Retinal pigment epithelial cell (primary cell): ENCODE measurements around the gene RHOF.

Experiments used
- DNase-seq: peaks from one replicate; pipeline ENCODE4 v3.0.0-alpha.2; 2010; ENCODE audit warnings: low read depth
- H3K4me3 ChIP-seq: 2 replicates; pipeline ENCODE4 v1.5.1; 2011; ENCODE audit warnings: mild to moderate bottlenecking, low read length, control low read depth, moderate library complexity
- TF ChIP-seq, protein P1 (sequence below): conservative IDR thresholded peaks from 2 replicates; pipeline ENCODE4 v1.5.1; 2011; ENCODE audit warnings: low read depth, low read length, control low read depth, inconsistent platforms

Gene RHOF

DNA sequence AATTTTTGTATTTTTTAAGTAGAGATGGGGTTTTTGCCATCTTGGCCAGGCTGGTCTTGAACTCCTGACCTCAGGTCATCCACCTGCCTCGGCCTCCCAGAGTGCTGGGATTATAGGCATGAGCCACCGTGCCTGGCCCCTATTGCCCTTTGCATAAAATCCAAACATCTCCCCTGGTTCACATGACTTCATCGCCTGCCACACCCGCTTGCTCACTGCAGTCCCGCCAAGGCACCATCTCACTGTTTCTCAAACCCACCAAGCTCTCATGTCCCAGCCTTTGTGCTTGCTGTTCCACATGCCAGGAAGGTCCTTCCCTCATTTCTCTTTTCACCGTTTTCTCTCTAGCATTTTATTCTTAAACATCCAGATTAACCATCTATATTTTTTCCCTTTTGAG is 9.7 kb downstream of the RHOF start:
- no peak overlapping the region for H3K4me3 ChIP-seq
- TF ChIP-seq, protein P1, sequence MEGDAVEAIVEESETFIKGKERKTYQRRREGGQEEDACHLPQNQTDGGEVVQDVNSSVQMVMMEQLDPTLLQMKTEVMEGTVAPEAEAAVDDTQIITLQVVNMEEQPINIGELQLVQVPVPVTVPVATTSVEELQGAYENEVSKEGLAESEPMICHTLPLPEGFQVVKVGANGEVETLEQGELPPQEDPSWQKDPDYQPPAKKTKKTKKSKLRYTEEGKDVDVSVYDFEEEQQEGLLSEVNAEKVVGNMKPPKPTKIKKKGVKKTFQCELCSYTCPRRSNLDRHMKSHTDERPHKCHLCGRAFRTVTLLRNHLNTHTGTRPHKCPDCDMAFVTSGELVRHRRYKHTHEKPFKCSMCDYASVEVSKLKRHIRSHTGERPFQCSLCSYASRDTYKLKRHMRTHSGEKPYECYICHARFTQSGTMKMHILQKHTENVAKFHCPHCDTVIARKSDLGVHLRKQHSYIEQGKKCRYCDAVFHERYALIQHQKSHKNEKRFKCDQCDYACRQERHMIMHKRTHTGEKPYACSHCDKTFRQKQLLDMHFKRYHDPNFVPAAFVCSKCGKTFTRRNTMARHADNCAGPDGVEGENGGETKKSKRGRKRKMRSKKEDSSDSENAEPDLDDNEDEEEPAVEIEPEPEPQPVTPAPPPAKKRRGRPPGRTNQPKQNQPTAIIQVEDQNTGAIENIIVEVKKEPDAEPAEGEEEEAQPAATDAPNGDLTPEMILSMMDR = no peak
- DNase-seq = no peak

DNA sequence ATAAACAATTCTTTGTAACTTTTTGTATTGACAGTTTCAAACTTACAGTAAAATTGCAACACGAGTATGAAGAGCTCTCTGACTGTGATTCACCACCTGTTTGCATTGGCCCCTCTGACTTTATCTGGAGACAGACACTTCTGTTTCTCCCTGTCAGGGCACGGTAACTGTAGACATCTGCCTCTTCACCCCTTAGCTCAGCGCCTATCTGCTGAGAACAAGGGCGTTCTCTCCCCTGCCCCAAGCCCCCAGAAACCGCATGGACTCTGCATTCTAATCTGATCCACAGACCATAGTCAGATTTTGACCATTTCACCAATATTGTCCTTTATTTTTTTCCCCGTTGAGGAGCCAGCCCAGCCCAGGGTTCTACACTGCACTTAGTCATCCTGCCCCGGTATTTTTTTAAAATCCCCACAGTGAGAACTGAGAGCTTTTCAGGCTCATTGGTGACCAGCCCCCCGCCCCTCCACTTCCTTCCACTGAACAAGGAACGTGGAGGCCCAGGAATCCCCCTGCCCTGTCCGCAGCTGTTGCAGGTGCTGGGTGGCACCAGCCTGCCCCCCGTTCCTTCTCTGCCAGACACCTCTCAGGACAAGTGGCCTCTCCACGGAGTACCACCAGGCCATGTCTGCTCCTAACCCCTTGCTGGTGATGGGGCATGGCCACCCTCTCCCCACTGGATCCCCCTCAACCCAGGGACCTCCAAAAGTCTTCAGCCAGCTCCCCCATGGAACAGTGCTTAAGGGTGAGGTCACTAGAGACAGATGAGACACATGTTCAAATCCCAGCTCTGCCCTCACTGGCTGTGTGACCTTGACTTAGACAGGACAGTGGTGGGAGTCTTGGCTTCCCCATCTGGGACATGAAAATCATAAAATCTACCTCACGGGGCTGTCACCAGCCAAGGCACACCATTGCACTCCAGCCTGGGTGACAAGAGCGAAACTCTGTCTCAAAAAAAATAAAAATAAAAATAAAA is 11.2 kb downstream of the RHOF start:
- H3K4me3 ChIP-seq = no peak overlapping the region
- TF ChIP-seq, protein P1 = no peak
- DNase-seq = no peak

DNA sequence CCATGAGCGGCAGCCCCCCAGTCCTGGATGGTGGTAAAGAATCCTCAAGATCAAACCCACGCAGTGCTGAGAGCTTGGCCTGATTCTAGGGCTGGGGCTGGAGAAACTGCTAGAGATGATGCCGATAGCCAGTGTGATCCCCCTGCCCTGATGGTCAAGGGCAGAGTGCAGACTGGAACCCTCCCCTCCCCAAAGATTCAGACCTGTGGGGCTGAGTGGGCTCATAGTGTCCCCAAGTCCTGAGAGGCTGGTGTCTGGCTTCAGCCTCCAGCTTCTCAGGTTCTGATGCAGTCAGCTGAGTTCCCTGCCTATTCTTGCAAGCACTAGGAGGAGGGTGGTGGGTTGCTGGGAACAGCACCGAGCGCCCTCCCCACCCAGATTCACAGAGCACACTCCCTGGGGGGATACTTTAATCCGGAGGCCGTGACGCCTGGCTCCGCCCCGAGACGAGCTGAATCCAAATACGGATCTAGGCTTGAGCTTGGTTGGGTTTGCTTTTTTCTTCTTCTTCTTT is 11.9 kb downstream of the RHOF start:
- no peak for DNase-seq
- no peak overlapping the region for H3K4me3 ChIP-seq
- TF ChIP-seq, protein P1 = no peak

DNA sequence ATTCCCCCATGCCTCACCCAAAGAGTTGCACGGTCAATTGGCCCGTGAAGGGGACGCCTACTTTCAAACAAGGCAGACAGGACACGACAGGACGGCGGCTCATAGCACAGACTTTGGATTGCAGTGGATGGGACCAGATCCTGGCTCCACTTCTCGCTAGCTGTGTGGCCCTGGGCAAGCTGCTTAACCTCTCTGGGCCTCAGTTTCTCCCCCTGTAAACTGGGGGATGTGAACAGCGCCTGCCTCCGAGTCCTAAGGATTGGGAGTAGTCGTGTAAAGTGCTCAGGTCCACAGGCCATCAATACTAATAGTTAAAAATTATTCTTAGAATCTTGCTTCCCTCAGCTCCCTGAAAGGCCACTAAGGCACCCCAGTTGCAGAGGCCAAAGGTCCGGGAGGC is 13.1 kb downstream of the RHOF start:
- no peak for DNase-seq
- no peak overlapping the region for H3K4me3 ChIP-seq
- TF ChIP-seq, protein P1 = no peak

DNA sequence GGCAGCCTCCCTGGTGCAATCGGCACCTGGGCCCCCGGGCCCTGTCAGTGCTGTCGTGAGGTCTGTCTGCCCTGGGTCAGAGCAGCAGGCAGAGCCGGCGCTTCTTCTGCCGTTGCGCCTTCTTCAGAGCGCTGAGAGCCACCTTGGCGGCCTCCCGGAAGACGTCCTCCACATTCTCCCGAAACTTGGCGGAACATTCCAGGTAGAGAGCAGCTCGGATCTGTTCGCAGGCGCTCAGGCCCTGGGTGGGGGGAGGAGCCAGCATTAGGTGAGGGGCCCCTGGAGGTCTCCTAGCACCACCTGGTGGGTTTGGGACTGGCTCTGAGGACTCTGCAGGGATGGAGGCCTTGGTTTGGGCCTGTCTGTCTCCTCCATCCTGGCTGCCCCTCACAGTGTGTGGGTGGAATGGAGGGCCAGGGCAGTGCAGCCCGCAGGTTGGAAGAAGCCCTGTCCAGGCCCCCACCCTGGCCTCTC is 14.0 kb downstream of the RHOF start:
- TF ChIP-seq, protein P1 = no peak
- no peak for DNase-seq
- no peak overlapping the region for H3K4me3 ChIP-seq

DNA sequence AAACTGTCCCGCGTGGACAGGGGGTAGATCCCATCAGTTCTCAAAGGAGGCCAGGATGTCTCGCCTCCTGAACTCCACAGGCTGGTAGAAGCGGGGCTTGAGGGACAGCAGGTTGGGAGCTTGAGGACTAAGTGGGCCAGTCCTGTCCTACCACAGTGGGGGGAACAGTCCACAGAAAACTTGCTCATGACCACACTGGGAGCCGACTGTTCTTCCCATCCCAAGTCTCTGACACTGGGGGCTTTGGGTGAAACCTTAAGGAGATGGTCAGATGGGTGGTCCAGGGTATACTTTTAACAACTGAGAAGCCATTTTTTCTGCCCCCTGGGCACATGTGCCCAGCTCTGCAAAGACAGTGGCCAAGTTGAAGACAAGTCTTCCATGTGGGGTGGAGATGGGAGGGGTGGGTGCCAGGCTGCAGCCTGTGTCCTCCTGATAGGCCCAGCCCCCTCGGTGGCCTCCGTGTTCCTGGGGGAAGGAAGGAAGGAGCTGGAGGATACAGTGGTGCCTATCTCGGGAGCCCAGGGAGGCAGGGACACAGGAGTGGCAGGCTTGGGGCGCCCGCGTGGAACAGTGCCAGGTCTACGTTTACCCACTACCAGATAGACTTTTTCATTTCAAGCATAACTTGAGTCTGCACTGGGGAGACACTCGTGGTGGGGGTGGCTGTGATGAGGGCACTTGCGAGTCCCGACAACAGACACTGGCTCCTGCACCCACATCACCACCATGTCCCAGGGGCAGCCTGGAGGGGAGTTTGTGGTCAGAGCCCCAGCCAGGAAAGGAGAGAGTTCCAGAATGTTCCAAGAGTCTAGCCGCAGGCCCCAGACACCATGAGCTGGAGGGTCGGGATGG is 14.7 kb downstream of the RHOF start:
- no peak overlapping the region for H3K4me3 ChIP-seq
- no peak for DNase-seq
- TF ChIP-seq, protein P1 = no peak
